ENCODE results near the gene LYRM9.
"Not testable (repeated sequence)": the region's sequence is repeated elsewhere in the genome, so short reads cannot be mapped to it uniquely, and the experiment has no call there.

The LYRM9 gene

GRCh38 chr17:27837769-27838168 lies 55.4 kb downstream of the LYRM9 start:
- DNase-seq: not testable (repeated sequence)

GRCh38 chr17:27836651-27837050 lies 56.5 kb downstream of the LYRM9 start:
- DNase-seq: no peak

- no peak for DNase-seq
Measured at GRCh38 chr17:27834571-27834970, 58.6 kb downstream of the LYRM9 start.

- no peak for DNase-seq
Measured at GRCh38 chr17:27832831-27833230, 60.3 kb downstream of the LYRM9 start.

- DNase-seq: not testable (repeated sequence)
Measured at GRCh38 chr17:27829888-27830287, 63.3 kb downstream of the LYRM9 start.

- DNase-seq: not testable (repeated sequence)
Measured at GRCh38 chr17:27829143-27829711, 63.9 kb downstream of the LYRM9 start.
